HG03521 (cell line): ENCODE measurements around the gene KCNAB1.
A peak's percentile ranks its signal among the peaks of the same experiment; 100 is the strongest.
"Not testable (repeated sequence)": the region's sequence is repeated elsewhere in the genome, so short reads cannot be mapped to it uniquely, and the experiment has no call there.

Source experiments
- ATAC-seq: cut with Tn5 transposase; IDR thresholded peaks from one replicate; pipeline ENCODE4 v1.9.1; 2021; ENCODE audit warnings: mild to moderate bottlenecking, moderate library complexity; ENCODE audit not compliant: unreplicated experiment

KCNAB1 gene

GRCh38 chr3:156120528-156121251 is at the start of gene KCNAB1:
TSS of gene KCNAB1 (plus strand) at chr3:156120578.
- no peak for ATAC-seq

GRCh38 chr3:156071031-156071430 is 49.3 kb upstream of the KCNAB1 start:
- ATAC-seq = no peak

- not testable (repeated sequence) for ATAC-seq
Measured at GRCh38 chr3:156072950-156073657, 47.3 kb upstream of the KCNAB1 start.

GRCh38 chr3:156090126-156090525 is 30.3 kb upstream of the KCNAB1 start:
- no peak for ATAC-seq

GRCh38 chr3:156093964-156094363 is 26.4 kb upstream of the KCNAB1 start:
- ATAC-seq = no peak

- no peak for ATAC-seq
Measured at GRCh38 chr3:156094391-156094790, 26.0 kb upstream of the KCNAB1 start.

GRCh38 chr3:156095652-156096051 is 24.7 kb upstream of the KCNAB1 start:
- not testable (repeated sequence) for ATAC-seq

- ATAC-seq = peak; percentile 73
Measured at GRCh38 chr3:156098437-156099035, 21.8 kb upstream of the KCNAB1 start.

- not testable (repeated sequence) for ATAC-seq
Measured at GRCh38 chr3:156099348-156099747, 21.0 kb upstream of the KCNAB1 start.

- ATAC-seq = not testable (repeated sequence)
Measured at GRCh38 chr3:156099984-156100383, 20.4 kb upstream of the KCNAB1 start.

- ATAC-seq = no peak
Measured at GRCh38 chr3:156102267-156102931, 18.0 kb upstream of the KCNAB1 start.

GRCh38 chr3:156106721-156107373 is 13.5 kb upstream of the KCNAB1 start:
- no peak for ATAC-seq

- no peak for ATAC-seq
Measured at GRCh38 chr3:156107504-156107903, 12.9 kb upstream of the KCNAB1 start.

GRCh38 chr3:156108616-156109015 is 11.8 kb upstream of the KCNAB1 start:
- ATAC-seq = no peak

- ATAC-seq = no peak
Measured at GRCh38 chr3:156109989-156110388, 10.4 kb upstream of the KCNAB1 start.

- no peak for ATAC-seq
Measured at GRCh38 chr3:156126467-156126866, 6.1 kb downstream of the KCNAB1 start.

- no peak for ATAC-seq
Measured at GRCh38 chr3:156131241-156131640, 10.9 kb downstream of the KCNAB1 start.

- no peak for ATAC-seq
Measured at GRCh38 chr3:156131799-156132198, 11.4 kb downstream of the KCNAB1 start.

- no peak for ATAC-seq
Measured at GRCh38 chr3:156132313-156132712, 11.9 kb downstream of the KCNAB1 start.

- ATAC-seq = no peak
Measured at GRCh38 chr3:156133076-156133475, 12.7 kb downstream of the KCNAB1 start.
